HG02884 (cell line): ENCODE measurements around the gene JADE1.

ENCODE experiments used
- ATAC-seq: cut with Tn5 transposase; IDR thresholded peaks from one replicate; pipeline ENCODE4 v1.9.1; 2021; ENCODE audit warnings: mild to moderate bottlenecking, moderate library complexity; ENCODE audit not compliant: unreplicated experiment

Gene JADE1

GRCh38 chr4:128809477-128810330 lies at the start of gene JADE1:
Gene JADE1 (plus strand): TSS chr4:128809700. CDS start chr4:128831759, 22,059 bp downstream.
- ATAC-seq = peak; percentile 41

- ATAC-seq = no peak
These were observed 42.7 kb upstream of the JADE1 start for GRCh38 chr4:128766781-128767180.

GRCh38 chr4:128768373-128768996 lies 41.0 kb upstream of the JADE1 start:
- no peak for ATAC-seq

GRCh38 chr4:128769011-128769410 lies 40.5 kb upstream of the JADE1 start:
- ATAC-seq = no peak

GRCh38 chr4:128770807-128771206 lies 38.7 kb upstream of the JADE1 start:
- no peak for ATAC-seq

- ATAC-seq = no peak
These were observed 34.0 kb upstream of the JADE1 start for GRCh38 chr4:128775477-128775876.

- no peak for ATAC-seq
These were observed 33.6 kb upstream of the JADE1 start for GRCh38 chr4:128775916-128776315.

- ATAC-seq = no peak
These were observed 32.7 kb upstream of the JADE1 start for GRCh38 chr4:128776794-128777216.

GRCh38 chr4:128780688-128781087 lies 28.8 kb upstream of the JADE1 start:
- ATAC-seq = no peak

GRCh38 chr4:128782076-128782715 lies 27.3 kb upstream of the JADE1 start:
- ATAC-seq = no peak

GRCh38 chr4:128782875-128783614 lies 26.5 kb upstream of the JADE1 start:
- no peak for ATAC-seq

- no peak for ATAC-seq
These were observed 21.8 kb upstream of the JADE1 start for GRCh38 chr4:128787509-128788311.

GRCh38 chr4:128793859-128794672 lies 15.4 kb upstream of the JADE1 start:
- no peak for ATAC-seq

GRCh38 chr4:128796934-128797333 lies 12.6 kb upstream of the JADE1 start:
- no peak for ATAC-seq

GRCh38 chr4:128800284-128800683 lies 9.2 kb upstream of the JADE1 start:
- no peak for ATAC-seq

GRCh38 chr4:128800701-128801284 lies 8.7 kb upstream of the JADE1 start:
- no peak for ATAC-seq

GRCh38 chr4:128802680-128803628 lies 6.5 kb upstream of the JADE1 start:
- no peak for ATAC-seq

GRCh38 chr4:128803783-128804182 lies 5.7 kb upstream of the JADE1 start:
- no peak for ATAC-seq
